ENCODE data around the gene BOLA1. TPM values are rescaled to one million over a fixed set of nuclear protein-coding genes. Genes with fewer than 3 reads are reported as not detected.

Gene BOLA1
- total and polyA plus RNA-seq, 2 donors from 2014 or later = 14.3 to 44.0 TPM

GRCh38 chr1:149942885-149943284 is 43.5 kb downstream of the BOLA1 start:
- intact Hi-C loops (cut with DNase I) = no loop called here
- no peak for DNase-seq
- no peak overlapping the region for H3K9ac ChIP-seq (ENCODE audit: low read length in 3 of 3)
- H3K27ac ChIP-seq (ENCODE audit: low read depth in 2 of 2, low read length in 2 of 2) = no peak overlapping the region
- no peak for TF ChIP-seq CTCF (IDR thresholded peaks at IDR 0.05; ENCODE audit: borderline replicate concordance, extremely low read depth, insufficient read depth)
- H3K27me3 ChIP-seq (ENCODE audit: control insufficient read depth, insufficient read depth, low read length) = no peaks in the 10 kb centered on the region
- H3K9me3 ChIP-seq (ENCODE audit: control insufficient read depth in 2 of 3, insufficient read depth in 1 of 3, low read length in 3 of 3) = no peaks in the 10 kb centered on the region
- H3K4me1 ChIP-seq (ENCODE audit: control insufficient read depth in 2 of 3, insufficient read depth in 2 of 3, low read depth in 1 of 3, low read length in 3 of 3) = peaks cover 0 to 5% (median 5%) of the 10 kb centered on the region in 3 donors
- no peak for FAIRE-seq
- peaks cover 2 to 12% (median 6%) of the 10 kb centered on the region in 3 donors for H3K36me3 ChIP-seq (ENCODE audit: control insufficient read depth in 2 of 3, insufficient read depth in 3 of 3, low read length in 3 of 3)
- no peak overlapping the region for H3K4me3 ChIP-seq (ENCODE audit: low read length in 3 of 3)

GRCh38 chr1:149945206-149945605 is 45.8 kb downstream of the BOLA1 start:
- Histone ChIP-seq H3K27ac (ENCODE audit: low read depth in 2 of 2, low read length in 2 of 2) (no peak overlapping the region), H3K27me3 (ENCODE audit: control insufficient read depth, insufficient read depth, low read length) (no peaks in the 10 kb centered on the region), H3K9me3 (ENCODE audit: control insufficient read depth in 2 of 3, insufficient read depth in 1 of 3, low read length in 3 of 3) (no peaks in the 10 kb centered on the region), H3K9ac (ENCODE audit: low read length in 3 of 3) (no peak overlapping the region), H3K36me3 (ENCODE audit: control insufficient read depth in 2 of 3, insufficient read depth in 3 of 3, low read length in 3 of 3) (peaks cover 2 to 20% (median 12%) of the 10 kb centered on the region in 3 donors), H3K4me1 (ENCODE audit: control insufficient read depth in 2 of 3, insufficient read depth in 2 of 3, low read depth in 1 of 3, low read length in 3 of 3) (no peaks in the 10 kb centered on the region), H3K4me3 (ENCODE audit: low read length in 3 of 3) (no peak overlapping the region)
- DNase-seq = no peak
- intact Hi-C loops (cut with DNase I) = no loop called here
- no peak for FAIRE-seq
- no peak for TF ChIP-seq CTCF (IDR thresholded peaks at IDR 0.05; ENCODE audit: borderline replicate concordance, extremely low read depth, insufficient read depth)

GRCh38 chr1:149949911-149950310 is 50.5 kb downstream of the BOLA1 start:
- intact Hi-C loops (cut with DNase I) = no loop called here
- Histone ChIP-seq H3K9ac (ENCODE audit: low read length in 3 of 3) (no peak overlapping the region), H3K27ac (ENCODE audit: low read depth in 2 of 2, low read length in 2 of 2) (no peak overlapping the region), H3K27me3 (ENCODE audit: control insufficient read depth, insufficient read depth, low read length) (no peaks in the 10 kb centered on the region), H3K4me3 (ENCODE audit: low read length in 3 of 3) (no peak overlapping the region), H3K4me1 (ENCODE audit: control insufficient read depth in 2 of 3, insufficient read depth in 2 of 3, low read depth in 1 of 3, low read length in 3 of 3) (no peaks in the 10 kb centered on the region), H3K9me3 (ENCODE audit: control insufficient read depth in 2 of 3, insufficient read depth in 1 of 3, low read length in 3 of 3) (no peaks in the 10 kb centered on the region), H3K36me3 (ENCODE audit: control insufficient read depth in 2 of 3, insufficient read depth in 3 of 3, low read length in 3 of 3) (peaks cover 2 to 20% (median 11%) of the 10 kb centered on the region in 3 donors)
- DNase-seq (no peak), FAIRE-seq (no peak)
- no peak for TF ChIP-seq CTCF (IDR thresholded peaks at IDR 0.05; ENCODE audit: borderline replicate concordance, extremely low read depth, insufficient read depth)

Other genes starting within 250 kb of the BOLA1 start
- gene FCGR1A, start 116.9 kb upstream of the BOLA1 start, total RNA-seq = 18.0 TPM
- 19.5 TPM for gene FCGR1A, start 116.9 kb upstream of the BOLA1 start, polyA plus RNA-seq (ENCODE audit: insufficient read depth, low read depth, low replicate concordance)
- gene SV2A, start 18.3 kb downstream of the BOLA1 start, total RNA-seq = 4.5 TPM
- gene SV2A, start 18.3 kb downstream of the BOLA1 start, polyA plus RNA-seq (ENCODE audit: insufficient read depth, low read depth, low replicate concordance) = 2.0 TPM
- 55.0 TPM for gene SF3B4, start 28.2 kb downstream of the BOLA1 start, total RNA-seq
- gene SF3B4, start 28.2 kb downstream of the BOLA1 start, polyA plus RNA-seq (ENCODE audit: insufficient read depth, low read depth, low replicate concordance) = 40.6 TPM
- 24.7 TPM for gene MTMR11, start 37.3 kb downstream of the BOLA1 start, total RNA-seq
- 21.6 TPM for gene MTMR11, start 37.3 kb downstream of the BOLA1 start, polyA plus RNA-seq (ENCODE audit: insufficient read depth, low read depth, low replicate concordance)
- 28.1 TPM for gene OTUD7B, start 111.2 kb downstream of the BOLA1 start, total RNA-seq
- gene OTUD7B, start 111.2 kb downstream of the BOLA1 start, polyA plus RNA-seq (ENCODE audit: insufficient read depth, low read depth, low replicate concordance) = 3.4 TPM
- 41.7 TPM for gene VPS45, start 168.2 kb downstream of the BOLA1 start, total RNA-seq
- gene VPS45, start 168.2 kb downstream of the BOLA1 start, polyA plus RNA-seq (ENCODE audit: insufficient read depth, low read depth, low replicate concordance) = 33.1 TPM

Measured in kidney (tissue), 14 donors.